ENCODE results near the gene U2AF2.

The U2AF2 gene

DNA sequence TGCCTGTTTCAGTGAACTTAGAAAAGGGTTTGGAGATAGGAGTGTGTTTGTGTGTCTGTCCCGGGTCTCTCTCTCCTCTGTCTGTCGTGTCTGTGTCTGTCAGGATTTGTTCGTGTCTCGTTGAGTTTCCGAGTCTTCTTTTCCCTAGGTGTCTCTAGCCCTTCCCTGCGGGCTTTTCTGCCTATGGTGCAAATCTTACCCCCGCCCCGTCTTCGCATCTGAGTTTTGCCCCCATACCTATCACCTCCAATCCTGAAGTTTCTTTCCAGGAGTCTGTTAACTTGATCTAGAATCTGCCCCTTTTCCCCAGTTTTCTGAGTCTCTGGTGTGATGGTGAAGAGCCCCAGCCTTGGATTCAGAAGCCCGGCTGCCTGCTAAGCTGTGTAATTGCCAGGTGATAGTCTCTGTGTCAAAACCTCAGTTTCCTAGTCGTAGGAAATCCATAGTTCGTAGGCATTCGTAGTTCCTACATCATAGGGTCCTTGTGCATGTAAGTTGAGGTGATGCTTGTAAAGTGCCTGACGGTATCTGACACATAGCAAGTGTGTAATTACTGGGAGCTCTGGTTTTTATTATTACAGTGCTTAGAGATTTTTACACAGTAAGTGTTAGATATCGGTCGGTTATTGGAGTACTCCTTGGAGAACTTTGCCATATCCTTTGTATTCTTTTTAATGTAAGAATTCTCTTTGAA lies 21.0 kb downstream of the U2AF2 start:
- DNase-seq (ENCODE audit: low read depth) = no peak

DNA sequence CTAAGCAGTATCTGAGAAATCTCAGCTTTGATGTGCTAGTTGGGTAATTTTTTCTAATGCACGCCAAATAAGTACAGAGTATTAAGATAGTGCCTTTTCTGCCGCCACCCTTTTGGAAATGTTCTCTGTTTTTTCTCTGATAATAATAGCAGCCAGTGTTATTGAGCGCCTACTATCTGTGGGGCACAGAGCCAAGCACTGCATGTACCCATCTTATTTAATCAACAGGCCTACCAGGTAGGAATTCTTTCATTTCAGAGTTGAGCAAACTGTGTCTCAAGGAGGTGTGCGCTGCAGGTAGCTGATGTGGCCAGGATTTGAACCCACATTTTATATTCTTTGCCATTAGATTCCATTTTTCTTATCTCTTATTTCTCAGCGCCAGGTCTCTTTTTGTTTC lies 21.5 kb downstream of the U2AF2 start:
- DNase-seq (ENCODE audit: low read depth) = no peak

- no peak for DNase-seq (ENCODE audit: low read depth)
These were observed 22.2 kb downstream of the U2AF2 start for GRCh38 chr19:55676889-55677505.

DNA sequence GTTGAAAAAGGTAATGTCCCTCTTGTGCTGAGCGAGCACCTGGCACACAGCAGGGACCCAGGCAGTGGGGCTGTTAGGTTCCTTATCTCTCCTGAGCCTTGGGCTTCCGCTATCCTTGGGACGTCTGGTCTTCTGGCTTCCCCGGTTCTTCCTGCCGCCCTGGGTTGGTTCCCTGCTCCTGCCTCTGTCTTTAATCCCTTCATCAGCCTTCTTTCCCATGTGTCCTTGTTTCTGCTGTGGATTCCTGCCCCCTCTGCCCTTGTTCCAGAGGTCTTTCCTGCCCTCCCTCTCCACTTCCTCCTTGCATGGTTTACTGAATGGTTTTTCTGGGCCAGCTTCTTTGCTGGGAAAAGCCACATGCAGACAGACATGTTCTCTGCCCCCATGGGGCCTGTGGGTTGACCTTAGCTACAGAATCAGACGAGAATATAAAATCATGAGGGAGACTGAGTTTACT lies 22.8 kb downstream of the U2AF2 start:
- no peak for DNase-seq (ENCODE audit: low read depth)

- DNase-seq (ENCODE audit: low read depth) = no peak
These were observed 23.4 kb downstream of the U2AF2 start for GRCh38 chr19:55678121-55678671.

DNA sequence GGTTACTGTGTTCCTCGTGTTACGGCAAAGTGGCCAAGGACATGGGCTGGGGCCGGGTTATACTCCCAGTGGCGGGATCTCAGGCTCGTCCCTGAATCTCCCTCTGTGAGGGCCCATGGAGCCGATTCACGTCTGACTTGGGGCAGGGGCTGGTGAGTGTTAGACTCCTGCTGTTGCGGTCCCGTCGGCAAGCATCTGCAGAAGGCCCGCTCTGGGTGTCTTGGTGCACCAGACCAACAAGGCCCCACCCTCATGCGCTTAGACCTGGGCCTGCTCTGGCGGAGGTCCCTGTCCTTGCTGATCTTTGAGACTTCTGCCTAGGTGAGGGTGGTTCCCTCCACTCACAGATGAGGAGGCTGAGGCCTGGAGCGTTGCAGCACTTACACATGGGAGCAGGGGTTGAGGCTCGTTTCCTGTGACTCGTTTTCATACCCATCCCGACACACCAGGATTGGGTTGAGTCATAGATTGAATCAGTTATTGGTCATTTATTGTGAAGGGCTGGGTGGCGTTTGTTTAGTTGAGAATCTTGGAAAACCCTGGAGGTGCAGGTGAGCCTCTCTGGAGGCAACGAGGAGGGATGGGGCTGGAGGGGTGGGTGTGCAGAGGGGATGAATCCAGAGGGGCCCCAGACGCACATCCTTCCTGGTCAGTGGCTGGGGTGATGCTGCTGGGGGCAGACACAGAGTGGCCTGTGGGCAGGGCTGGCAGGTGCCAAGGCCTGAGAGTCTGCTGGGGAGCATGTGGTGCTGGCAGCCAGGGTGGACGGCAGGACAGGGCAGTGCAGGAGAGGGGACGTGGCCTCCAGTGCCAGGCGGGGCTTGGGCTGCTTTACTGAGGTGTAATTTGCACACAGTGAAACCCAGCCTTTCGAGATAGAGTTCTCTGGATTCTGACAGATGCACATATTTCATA lies 24.8 kb downstream of the U2AF2 start:
- no peak for DNase-seq (ENCODE audit: low read depth)

DNA sequence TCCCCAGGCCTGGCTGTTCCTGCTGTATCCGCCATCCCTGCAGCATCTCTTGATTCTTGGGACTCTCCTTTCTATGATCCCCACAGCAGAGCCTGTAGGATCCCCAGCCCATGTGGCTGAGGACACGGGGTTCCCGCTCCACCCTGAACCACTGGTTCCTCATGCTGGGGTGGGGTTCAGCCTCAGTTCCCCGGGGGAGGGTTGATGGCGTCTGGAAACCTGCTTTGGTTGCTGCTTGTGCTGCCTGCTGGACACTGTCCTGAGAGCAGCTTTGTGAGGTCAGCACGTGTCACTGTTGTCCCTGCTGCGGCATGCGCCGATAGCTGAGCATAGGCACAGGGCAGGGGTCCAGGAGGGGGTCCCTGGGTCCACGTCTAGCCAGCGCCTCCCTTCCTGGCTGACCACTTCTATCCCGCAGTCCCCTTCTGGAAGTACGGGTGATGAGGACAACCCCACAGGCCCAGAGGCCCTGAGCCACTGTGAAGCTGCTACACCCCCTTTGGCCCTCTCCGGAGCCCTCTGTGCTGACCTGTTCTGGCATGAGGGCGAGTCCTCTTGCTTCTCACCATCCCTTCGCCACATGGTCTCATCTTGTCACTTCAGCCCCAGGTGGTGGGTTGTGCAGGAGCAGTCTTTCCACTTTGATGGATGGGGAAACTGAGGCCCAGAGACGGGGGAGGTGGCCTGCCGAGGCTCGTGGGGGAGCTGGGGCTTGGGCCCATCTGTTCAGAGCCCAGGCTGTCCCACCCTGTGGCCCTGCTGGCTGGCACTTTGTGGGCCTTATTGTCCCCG lies 25.7 kb downstream of the U2AF2 start:
- no peak for DNase-seq (ENCODE audit: low read depth)

DNA sequence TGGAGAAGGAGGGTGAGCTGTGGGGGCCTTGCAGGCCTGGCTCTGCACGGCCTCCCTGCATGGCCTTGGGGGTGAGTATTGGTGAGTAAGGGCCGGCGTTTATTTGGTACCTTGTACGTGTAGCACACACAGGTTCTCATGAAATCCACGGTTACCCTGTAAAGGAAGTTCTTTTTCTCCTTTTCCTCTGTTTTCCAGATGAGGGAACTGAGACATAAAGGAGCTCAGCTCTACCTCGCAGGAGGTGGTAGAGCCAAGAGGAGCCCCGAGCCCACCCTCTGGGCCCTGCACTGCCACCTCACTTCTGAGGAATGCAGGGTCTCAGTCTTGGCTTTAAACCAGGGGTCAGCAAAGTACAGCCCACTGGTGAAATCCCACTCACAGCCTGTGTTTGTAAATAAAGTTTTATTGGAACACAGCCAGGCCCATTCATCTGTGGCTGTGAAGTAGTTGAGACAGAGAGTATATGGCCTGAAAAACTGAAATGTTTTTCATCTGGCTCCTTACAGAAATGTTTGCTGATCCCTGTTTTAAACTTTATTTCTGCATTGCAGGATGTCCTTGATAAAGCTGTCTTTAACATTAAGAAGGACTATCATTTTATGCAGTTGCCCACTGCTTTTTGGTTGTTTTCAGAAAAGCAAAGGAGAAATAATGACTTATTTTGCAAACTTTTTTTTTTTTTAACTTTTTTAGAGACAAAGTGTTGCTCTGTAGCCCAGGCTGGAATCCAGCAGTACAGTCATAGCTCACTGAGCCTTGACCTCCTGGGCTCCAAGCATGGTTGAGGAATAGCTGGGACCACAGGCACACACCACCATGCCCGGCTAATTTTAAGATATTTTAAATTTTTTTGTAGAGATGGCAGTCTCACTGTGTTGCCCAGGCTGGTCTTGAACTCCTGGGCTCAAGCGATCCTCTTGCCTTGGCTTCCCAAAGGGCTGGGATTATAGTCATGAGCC lies 26.6 kb downstream of the U2AF2 start:
- DNase-seq (ENCODE audit: low read depth) = no peak

GRCh38 chr19:55683449-55684261 lies 28.8 kb downstream of the U2AF2 start:
- DNase-seq (ENCODE audit: low read depth) = no peak

DNA sequence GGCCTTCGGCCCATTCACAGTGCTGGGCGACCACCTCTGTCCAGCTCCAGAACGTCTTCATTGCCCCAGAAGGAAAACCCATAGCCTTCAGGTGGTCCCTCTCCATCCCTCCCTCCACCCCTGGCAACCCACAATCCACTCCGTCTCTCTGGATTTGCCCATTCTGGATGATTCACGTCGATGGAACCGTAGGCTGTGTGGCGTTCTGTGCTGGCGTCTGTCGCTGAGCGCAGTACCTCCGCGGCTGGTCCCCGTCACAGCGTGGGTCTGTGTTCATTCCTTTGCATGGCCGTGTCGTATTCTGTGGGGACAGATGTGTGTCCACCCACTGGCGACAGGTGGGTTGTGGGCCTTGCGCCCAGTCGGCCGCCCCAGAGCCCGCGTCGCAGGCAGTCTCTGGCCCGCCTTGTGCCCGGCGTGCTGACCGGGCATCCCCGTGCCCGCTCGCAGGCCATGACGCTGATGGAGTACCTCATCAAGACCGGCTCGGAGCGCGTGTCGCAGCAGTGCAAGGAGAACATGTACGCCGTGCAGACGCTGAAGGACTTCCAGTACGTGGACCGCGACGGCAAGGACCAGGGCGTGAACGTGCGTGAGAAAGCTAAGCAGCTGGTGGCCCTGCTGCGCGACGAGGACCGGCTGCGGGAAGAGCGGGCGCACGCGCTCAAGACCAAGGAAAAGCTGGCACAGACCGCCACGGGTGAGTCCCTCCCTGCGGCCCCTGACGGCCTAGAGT lies 30.3 kb downstream of the U2AF2 start:
- DNase-seq (ENCODE audit: low read depth) = no peak

GRCh38 chr19:55685776-55686175 lies 30.9 kb downstream of the U2AF2 start:
- no peak for DNase-seq (ENCODE audit: low read depth)

GRCh38 chr19:55686311-55687050 lies 31.6 kb downstream of the U2AF2 start:
- no peak for DNase-seq (ENCODE audit: low read depth)

DNA sequence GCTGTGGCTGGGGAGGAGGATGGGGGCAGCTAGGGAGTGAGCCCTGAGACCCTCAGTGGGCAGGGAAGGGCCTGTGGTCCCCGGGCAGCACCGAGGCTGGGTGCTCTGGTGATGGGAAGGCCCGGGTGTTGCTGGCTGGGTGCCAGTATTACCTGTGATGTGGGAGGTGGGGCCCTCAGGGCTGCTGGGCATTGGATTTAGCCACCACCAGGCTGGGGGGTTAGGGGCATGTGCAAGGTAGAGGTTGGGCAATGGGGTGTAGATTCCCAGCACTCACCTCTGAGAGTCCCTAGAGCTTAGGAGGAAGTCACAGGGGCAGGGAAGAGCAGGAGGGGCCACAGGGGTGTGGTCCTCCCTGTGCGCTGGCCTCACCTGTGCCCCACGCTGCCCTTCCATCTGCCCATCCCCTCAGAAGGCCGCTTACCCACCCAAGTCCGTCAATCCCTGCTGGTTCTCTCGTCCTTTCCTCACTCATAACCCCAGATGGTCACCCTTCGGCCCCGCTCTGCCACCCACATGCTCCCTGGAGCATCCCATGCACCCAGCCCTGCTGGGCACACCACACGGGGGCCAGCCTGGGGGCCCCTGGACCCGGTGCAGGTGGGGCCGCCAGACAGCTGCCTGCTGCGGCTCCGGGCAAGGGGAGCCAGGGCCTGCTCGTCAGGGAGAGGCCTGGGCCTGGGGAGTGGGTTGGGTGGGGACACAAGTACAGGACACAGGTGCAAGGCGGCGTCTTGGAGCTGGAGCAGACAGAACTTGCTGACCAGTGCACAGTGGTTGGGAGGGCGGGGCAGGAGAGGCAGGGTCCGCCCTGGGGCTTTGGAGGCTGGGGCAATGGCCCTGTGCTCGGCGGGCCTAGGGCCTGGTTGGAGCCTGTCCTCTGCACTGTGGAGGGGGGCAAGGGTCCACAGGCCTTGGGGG lies 32.7 kb downstream of the U2AF2 start:
- DNase-seq (ENCODE audit: low read depth) = no peak

- DNase-seq (ENCODE audit: low read depth) = no peak
These were observed 33.8 kb downstream of the U2AF2 start for GRCh38 chr19:55688422-55689218.

- DNase-seq (ENCODE audit: low read depth) = no peak
These were observed 34.7 kb downstream of the U2AF2 start for GRCh38 chr19:55689411-55690108.

Data from stimulated activated CD8-positive, alpha-beta memory T cell treated with anti-CD3 and anti-CD28 coated beads, Interleukin-7, amount 100 ng/mL, for 24 hours (primary cell).